Gastroesophageal sphincter (tissue), 3 donors: ENCODE measurements around the gene OR6B3.

ENCODE experiments used
- CTCF ChIP-seq, 4 experiments: fragments of 200-600 bp in 2 of 4; fragments of 450-650 bp in 2 of 4; sonication (generic) in 1 of 4; IDR thresholded peaks; one replicate each; pipeline ENCODE4 v1.5.1; 2017 to 2019; ENCODE audit warnings: antibody characterized with exemption in 4 of 4, mild to moderate bottlenecking in 2 of 4, moderate library complexity in 2 of 4
- POLR2AphosphoS5 ChIP-seq: sonication (generic); formaldehyde crosslinking; IDR thresholded peaks from one replicate; pipeline ENCODE4 v1.6.1; 2017; ENCODE audit warnings: antibody characterized with exemption

- no peak for TF ChIP-seq CTCF (IDR thresholded peaks at IDR 0.05)
- no peak for TF ChIP-seq POLR2AphosphoS5
These were observed 39.0 kb downstream of the OR6B3 start for GRCh38 chr2:240014327-240014726.
